DMS 273 treated with DMSO at 0.1 percent for 48 hours (cell line): ENCODE data around the gene PITX3.
"Not testable (repeated sequence)": the region's sequence is repeated elsewhere in the genome, so short reads cannot be mapped to it uniquely, and the experiment has no call there.

ENCODE experiments used
- DNase-seq: peaks from one replicate; lab custom pipeline; 2025; lab: John Stamatoyannopoulos, UW

The PITX3 gene

GRCh38 chr10:102255404-102255803 is 14.1 kb upstream of the PITX3 start:
- DNase-seq, result no peak

GRCh38 chr10:102254426-102254825 is 13.1 kb upstream of the PITX3 start:
- DNase-seq, result no peak

- not testable (repeated sequence) for DNase-seq
Observed at GRCh38 chr10:102252508-102252907, 11.2 kb upstream of the PITX3 start.

- DNase-seq, result no peak
Observed at GRCh38 chr10:102247734-102248133, 6.4 kb upstream of the PITX3 start.

GRCh38 chr10:102246261-102246660 is 4.9 kb upstream of the PITX3 start:
- no peak for DNase-seq

GRCh38 chr10:102245932-102246251 is 4.6 kb upstream of the PITX3 start:
- DNase-seq, result no peak

- peak; percentile 98 for DNase-seq
Observed at GRCh38 chr10:102245082-102245931, 4.0 kb upstream of the PITX3 start, which contains the start of gene GBF1. TSS of gene GBF1 (plus strand) at chr10:102245532. CDS start at chr10:102258939, 13,407 bp downstream.

- no peak for DNase-seq
Observed at GRCh38 chr10:102243309-102243708, 2.0 kb upstream of the PITX3 start.

GRCh38 chr10:102242118-102242485 is 790 bp upstream of the PITX3 start:
- DNase-seq, result no peak

- no peak for DNase-seq
Observed at GRCh38 chr10:102241032-102241443, 274 bp downstream of the PITX3 start.

- no peak for DNase-seq
Observed at GRCh38 chr10:102240467-102241031, 763 bp downstream of the PITX3 start.

GRCh38 chr10:102237711-102238252 is 3.5 kb downstream of the PITX3 start:
- no peak for DNase-seq

GRCh38 chr10:102236006-102236405 is 5.3 kb downstream of the PITX3 start:
- no peak for DNase-seq

GRCh38 chr10:102235598-102235920 is 5.8 kb downstream of the PITX3 start:
- no peak for DNase-seq

GRCh38 chr10:102234888-102235597 is 6.3 kb downstream of the PITX3 start:
- DNase-seq, result no peak

GRCh38 chr10:102233997-102234396 is 7.3 kb downstream of the PITX3 start:
- no peak for DNase-seq

- DNase-seq, result no peak
Observed at GRCh38 chr10:102231357-102232318, 9.7 kb downstream of the PITX3 start.

- DNase-seq, result no peak
Observed at GRCh38 chr10:102230861-102231356, 10.4 kb downstream of the PITX3 start.

GRCh38 chr10:102230264-102230860 is 10.9 kb downstream of the PITX3 start:
- DNase-seq, result peak; percentile 46

- peak; percentile 26 for DNase-seq
Observed at GRCh38 chr10:102229810-102230263, 11.5 kb downstream of the PITX3 start.

GRCh38 chr10:102227050-102227449 is 14.3 kb downstream of the PITX3 start:
- no peak for DNase-seq
